NCI-H510A treated with DMSO at 0.1 percent for 48 hours (cell line): ENCODE data around the gene PCMTD2.

Experiments used
- DNase-seq: peaks from one replicate; lab custom pipeline; 2025; lab: John Stamatoyannopoulos, UW

The PCMTD2 gene

GRCh38 chr20:64255361-64256281 lies at the start of gene PCMTD2:
Gene PCMTD2 (plus strand): TSS chr20:64255748. CDS start chr20:64259966, 4,218 bp downstream.
- peak; percentile 70 for DNase-seq

- DNase-seq: no peak
Observed at GRCh38 chr20:64206614-64207013, 48.9 kb upstream of the PCMTD2 start.

- DNase-seq: no peak
Observed at GRCh38 chr20:64207641-64208590, 47.6 kb upstream of the PCMTD2 start.

- DNase-seq: no peak
Observed at GRCh38 chr20:64209148-64209547, 46.4 kb upstream of the PCMTD2 start.

- DNase-seq: no peak
Observed at GRCh38 chr20:64210656-64211369, 44.7 kb upstream of the PCMTD2 start.

GRCh38 chr20:64211874-64212658 lies 43.5 kb upstream of the PCMTD2 start:
- no peak for DNase-seq

GRCh38 chr20:64212755-64213154 lies 42.8 kb upstream of the PCMTD2 start:
- DNase-seq: no peak

GRCh38 chr20:64214113-64214512 lies 41.4 kb upstream of the PCMTD2 start:
- DNase-seq: no peak

GRCh38 chr20:64214952-64215351 lies 40.6 kb upstream of the PCMTD2 start:
- DNase-seq: no peak

GRCh38 chr20:64216036-64216435 lies 39.5 kb upstream of the PCMTD2 start:
- no peak for DNase-seq

GRCh38 chr20:64216910-64217309 lies 38.6 kb upstream of the PCMTD2 start:
- DNase-seq: no peak

GRCh38 chr20:64217539-64218221 lies 37.9 kb upstream of the PCMTD2 start:
- no peak for DNase-seq

- DNase-seq: no peak
Observed at GRCh38 chr20:64219202-64219601, 36.3 kb upstream of the PCMTD2 start.

GRCh38 chr20:64219730-64220129 lies 35.8 kb upstream of the PCMTD2 start:
- DNase-seq: no peak

- no peak for DNase-seq
Observed at GRCh38 chr20:64220420-64220819, 35.1 kb upstream of the PCMTD2 start.

GRCh38 chr20:64220891-64221527 lies 34.5 kb upstream of the PCMTD2 start:
- no peak for DNase-seq

- no peak for DNase-seq
Observed at GRCh38 chr20:64222291-64222735, 33.2 kb upstream of the PCMTD2 start.

- no peak for DNase-seq
Observed at GRCh38 chr20:64222851-64223525, 32.6 kb upstream of the PCMTD2 start.

GRCh38 chr20:64223526-64224067 lies 32.0 kb upstream of the PCMTD2 start:
- peak; percentile 25 for DNase-seq
